ENCODE data around the gene NPTX2. TPM values are rescaled to one million over a fixed set of nuclear protein-coding genes. Genes with fewer than 3 reads are reported as not detected.

NPTX2 gene
- total and polyA plus RNA-seq, 4 donors = 0.41 to 2.3 (median 0.63) TPM

DNA sequence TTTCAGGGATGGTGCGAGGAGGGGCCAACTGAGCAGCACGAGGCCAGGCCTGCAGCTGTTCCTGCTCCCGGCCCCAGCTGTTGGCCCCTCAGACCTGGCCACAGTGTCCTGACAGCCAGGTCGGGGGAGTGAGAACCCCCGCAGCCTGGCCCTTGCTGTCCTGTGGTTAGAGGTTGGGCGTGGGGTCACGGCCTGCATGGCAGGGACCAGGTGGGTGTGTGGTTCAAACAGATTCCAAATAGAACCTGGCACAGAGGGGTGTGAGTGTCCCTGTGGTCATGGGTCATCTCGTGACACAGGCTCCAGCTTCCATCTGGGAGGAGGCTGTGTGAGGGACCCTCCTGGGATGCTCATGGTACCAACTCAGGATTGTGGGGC, 10.3 kb downstream of the NPTX2 start:
- Histone ChIP-seq H3K4me3 (no peak overlapping the region), H3K27ac (ENCODE audit: low read depth in 1 of 2, low read length in 1 of 2) (no peak overlapping the region), H3K36me3 (ENCODE audit: control insufficient read depth in 4 of 4, insufficient read depth in 4 of 4, low read length in 4 of 4) (no peaks in the 10 kb centered on the region), H3K4me1 (ENCODE audit: control insufficient read depth in 5 of 5, insufficient read depth in 5 of 5, low read length in 5 of 5) (no peaks in the 10 kb centered on the region), H3K9me3 (ENCODE audit: control insufficient read depth in 4 of 4, insufficient read depth in 3 of 4, low read length in 3 of 4) (peaks cover 0 to 16% (median 0%) of the 10 kb centered on the region in 4 donors), H3K9ac (ENCODE audit: insufficient read depth in 1 of 2, low read length in 2 of 2) (no peak overlapping the region), H3K27me3 (ENCODE audit: control insufficient read depth in 3 of 3, insufficient read depth in 3 of 3, low read length in 2 of 3) (peaks cover 0 to 14% (median 0%) of the 10 kb centered on the region in 3 donors)
- ATAC-seq (ENCODE audit: insufficient read depth, low FRiP score) (no peak), DNase-seq (no peak)
- TF ChIP-seq, protein P1, sequence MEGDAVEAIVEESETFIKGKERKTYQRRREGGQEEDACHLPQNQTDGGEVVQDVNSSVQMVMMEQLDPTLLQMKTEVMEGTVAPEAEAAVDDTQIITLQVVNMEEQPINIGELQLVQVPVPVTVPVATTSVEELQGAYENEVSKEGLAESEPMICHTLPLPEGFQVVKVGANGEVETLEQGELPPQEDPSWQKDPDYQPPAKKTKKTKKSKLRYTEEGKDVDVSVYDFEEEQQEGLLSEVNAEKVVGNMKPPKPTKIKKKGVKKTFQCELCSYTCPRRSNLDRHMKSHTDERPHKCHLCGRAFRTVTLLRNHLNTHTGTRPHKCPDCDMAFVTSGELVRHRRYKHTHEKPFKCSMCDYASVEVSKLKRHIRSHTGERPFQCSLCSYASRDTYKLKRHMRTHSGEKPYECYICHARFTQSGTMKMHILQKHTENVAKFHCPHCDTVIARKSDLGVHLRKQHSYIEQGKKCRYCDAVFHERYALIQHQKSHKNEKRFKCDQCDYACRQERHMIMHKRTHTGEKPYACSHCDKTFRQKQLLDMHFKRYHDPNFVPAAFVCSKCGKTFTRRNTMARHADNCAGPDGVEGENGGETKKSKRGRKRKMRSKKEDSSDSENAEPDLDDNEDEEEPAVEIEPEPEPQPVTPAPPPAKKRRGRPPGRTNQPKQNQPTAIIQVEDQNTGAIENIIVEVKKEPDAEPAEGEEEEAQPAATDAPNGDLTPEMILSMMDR (IDR thresholded peaks at IDR 0.05; ENCODE audit: control extremely low read depth, extremely low read depth) = no peak
- WGBS, 2 donors = 79 to 85% methylated on average over 8 of the region's 8 CpGs

DNA sequence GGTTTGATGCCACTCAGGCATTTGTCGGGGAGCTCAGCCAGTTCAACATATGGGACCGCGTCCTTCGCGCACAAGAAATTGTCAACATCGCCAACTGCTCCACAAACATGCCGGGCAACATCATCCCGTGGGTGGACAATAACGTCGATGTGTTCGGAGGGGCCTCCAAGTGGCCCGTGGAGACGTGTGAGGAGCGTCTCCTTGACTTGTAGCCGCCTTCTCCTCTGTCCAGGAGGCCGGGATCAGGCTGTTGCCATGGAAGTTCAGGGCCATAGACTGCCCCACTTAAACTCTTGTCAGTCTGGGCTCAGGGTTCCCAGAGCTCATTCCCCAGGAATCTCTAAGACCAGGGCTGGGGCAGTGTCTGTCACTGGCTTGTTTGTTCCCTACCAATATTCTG, 11.3 kb downstream of the NPTX2 start:
- Histone ChIP-seq H3K4me3 (no peak overlapping the region), H3K36me3 (ENCODE audit: control insufficient read depth in 4 of 4, insufficient read depth in 4 of 4, low read length in 4 of 4) (no peaks in the 10 kb centered on the region), H3K27ac (ENCODE audit: low read depth in 1 of 2, low read length in 1 of 2) (no peak overlapping the region), H3K9ac (ENCODE audit: insufficient read depth in 1 of 2, low read length in 2 of 2) (no peak overlapping the region), H3K27me3 (ENCODE audit: control insufficient read depth in 3 of 3, insufficient read depth in 3 of 3, low read length in 2 of 3) (peaks cover 0 to 14% (median 0%) of the 10 kb centered on the region in 3 donors), H3K9me3 (ENCODE audit: control insufficient read depth in 4 of 4, insufficient read depth in 3 of 4, low read length in 3 of 4) (peaks cover 0 to 16% (median 0%) of the 10 kb centered on the region in 4 donors), H3K4me1 (ENCODE audit: control insufficient read depth in 5 of 5, insufficient read depth in 5 of 5, low read length in 5 of 5) (no peaks in the 10 kb centered on the region)
- DNase-seq (no peak), ATAC-seq (ENCODE audit: insufficient read depth, low FRiP score) (no peak)
- WGBS, 2 donors = 79 to 85% methylated on average over 16 of the region's 16 CpGs
- TF ChIP-seq, protein P1 (IDR thresholded peaks at IDR 0.05; ENCODE audit: control extremely low read depth, extremely low read depth) = no peak

DNA sequence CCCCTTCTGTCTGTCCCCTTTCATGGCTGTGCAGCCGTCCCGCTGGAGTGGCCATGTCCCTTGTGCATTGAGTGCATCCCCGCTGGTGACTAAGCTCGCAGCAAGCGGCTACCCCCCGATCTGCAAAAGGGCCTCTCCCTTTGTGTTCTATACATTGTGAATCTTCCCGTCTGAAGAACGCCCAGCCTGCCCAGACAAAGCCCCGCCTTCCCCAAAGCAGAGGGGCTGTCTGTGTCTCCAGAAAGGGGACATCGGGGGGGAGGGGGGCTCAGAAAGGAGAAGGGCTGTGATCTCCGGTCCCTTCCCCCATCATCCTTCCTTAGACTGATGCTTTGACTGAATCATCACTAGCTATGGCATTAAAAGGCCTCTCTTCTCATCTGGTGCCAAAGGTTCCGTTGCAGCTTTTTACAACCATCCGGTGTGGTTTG, 11.9 kb downstream of the NPTX2 start:
- WGBS, 2 donors = 28 to 31% methylated on average over 13 of the region's 13 CpGs
- H3K4me1 ChIP-seq (ENCODE audit: control insufficient read depth in 5 of 5, insufficient read depth in 5 of 5, low read length in 5 of 5) = no peaks in the 10 kb centered on the region

More for the DNA sequence above, 11.9 kb downstream of the NPTX2 start:
- H3K4me3 ChIP-seq = no peak overlapping the region
- TF ChIP-seq, protein P1 (IDR thresholded peaks at IDR 0.05; ENCODE audit: control extremely low read depth, extremely low read depth) = no peak
- H3K36me3 ChIP-seq (ENCODE audit: control insufficient read depth in 4 of 4, insufficient read depth in 4 of 4, low read length in 4 of 4) = no peaks in the 10 kb centered on the region
- DNase-seq = peak in 1 of 3 donors; percentile 28
- H3K27ac ChIP-seq (ENCODE audit: low read depth in 1 of 2, low read length in 1 of 2) = no peak overlapping the region
- H3K27me3 ChIP-seq (ENCODE audit: control insufficient read depth in 3 of 3, insufficient read depth in 3 of 3, low read length in 2 of 3) = peaks cover 0 to 14% (median 0%) of the 10 kb centered on the region in 3 donors
- H3K9me3 ChIP-seq (ENCODE audit: control insufficient read depth in 4 of 4, insufficient read depth in 3 of 4, low read length in 3 of 4) = peaks cover 0 to 16% (median 0%) of the 10 kb centered on the region in 4 donors
- ATAC-seq (ENCODE audit: insufficient read depth, low FRiP score) = no peak
- H3K9ac ChIP-seq (ENCODE audit: insufficient read depth in 1 of 2, low read length in 2 of 2) = no peak overlapping the region
